Muscle of leg (tissue), 11 donors: ENCODE results near the gene UNC5B. TPM values are rescaled to one million over a fixed set of nuclear protein-coding genes. Genes with fewer than 3 reads are reported as not detected.
A peak's percentile ranks its signal among the peaks of the same experiment; 100 is the strongest.
"Not testable (repeated sequence)": the region's sequence is repeated elsewhere in the genome, so short reads cannot be mapped to it uniquely, and the experiment has no call there.

Experiments used
- DNase-seq: peaks from one replicate; pipeline ENCODE4 v3.0.0; 2013
- H3K27ac ChIP-seq: one replicate; pipeline ENCODE4 v1.5.1; 2013; ENCODE audit warnings: mild to moderate bottlenecking, low read length, control low read depth
- H3K27me3 ChIP-seq: one replicate; pipeline ENCODE4 v1.6.1; 2013; ENCODE audit warnings: low read length; ENCODE audit not compliant: control insufficient read depth, insufficient read depth
- H3K36me3 ChIP-seq: one replicate; pipeline ENCODE4 v1.6.1; 2013; ENCODE audit warnings: low read length; ENCODE audit not compliant: control insufficient read depth, insufficient read depth
- H3K4me1 ChIP-seq: one replicate; pipeline ENCODE4 v1.6.1; 2013; ENCODE audit warnings: low read length; ENCODE audit not compliant: control insufficient read depth, insufficient read depth
- H3K4me3 ChIP-seq: one replicate; pipeline ENCODE4 v1.5.1; 2013; ENCODE audit warnings: low read length, control low read depth
- H3K9me3 ChIP-seq: replicated peaks from 2 replicates; pipeline ENCODE4 v1.6.1; 2013; ENCODE audit warnings: low read depth, low read length; ENCODE audit not compliant: control insufficient read depth
- WGBS: methylation state at CpG from one replicate; pipeline ENCODE4 v1.1.5; 2013; ENCODE audit warnings: missing lambda C conversion rate; ENCODE audit not compliant: insufficient coverage; 5-methylcytosine and 5-hydroxymethylcytosine counted together
- polyA plus RNA-seq, 8 donors: library from polyadenylated mRNA; unstranded; fragments of 120-200 nt; gene quantifications; one replicate each; pipeline versions ENCODE4 v1.2.1 to v1.2.3, GENCODE V29; 2013; ENCODE audit warnings: inconsistent platforms in 1 of 8, low replicate concordance in 1 of 8; ENCODE audit not compliant: insufficient read length in 8 of 8, insufficient read depth in 1 of 8
- total RNA-seq: library from RNA; stranded (reverse); fragments of 120-200 nt; gene quantifications from one replicate; pipeline ENCODE4 v1.2.4, GENCODE V29; 2013

Gene UNC5B
- total and polyA plus RNA-seq, 9 donors: 6.4 to 13.3 (median 11.9) TPM

DNA sequence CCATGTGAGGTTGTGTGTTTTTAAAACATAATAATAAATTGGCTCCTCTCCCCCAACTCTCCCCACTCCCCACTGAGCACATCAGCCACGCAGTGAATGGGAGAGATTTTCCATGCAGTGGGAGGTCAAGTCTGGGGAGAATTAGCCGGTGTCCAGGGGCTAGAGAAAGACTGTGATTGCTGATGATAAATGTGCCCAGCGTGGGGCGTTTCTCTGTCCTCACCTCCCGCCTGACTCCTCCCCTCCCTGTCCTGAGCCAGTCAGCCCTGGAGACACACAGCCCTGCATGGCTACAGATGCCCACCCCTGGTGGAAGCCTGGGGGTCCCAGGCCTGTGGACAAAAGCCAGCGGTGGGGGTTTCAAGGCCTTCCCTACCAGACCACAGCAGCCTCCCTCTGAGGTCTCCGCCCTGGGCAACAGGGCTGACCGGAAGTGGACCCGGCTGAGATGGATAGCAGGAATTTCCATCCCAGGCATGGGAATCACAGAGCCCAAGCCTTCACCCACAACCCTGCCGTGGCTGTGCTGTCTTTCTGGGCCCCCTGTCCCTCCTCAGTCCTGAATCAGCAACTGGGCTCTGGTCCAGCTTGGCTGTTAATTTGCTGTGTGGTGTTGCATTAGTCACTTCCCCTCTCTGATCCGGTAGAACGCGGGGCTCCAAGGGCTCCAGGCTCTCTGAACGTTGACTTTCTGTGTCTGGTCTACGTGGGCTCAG lies 59.8 kb downstream of the UNC5B start:
- H3K4me3 ChIP-seq: no peak overlapping the region
- H3K36me3 ChIP-seq: no peaks in the 10 kb centered on the region
- peaks cover 48% of the 10 kb centered on the region for H3K4me1 ChIP-seq
- 39% methylated on average over 7 of the region's 15 CpGs for WGBS
- peak overlapping the region; percentile 20 for H3K27ac ChIP-seq
- no peaks in the 10 kb centered on the region for H3K27me3 ChIP-seq
- H3K9me3 ChIP-seq: no peaks in the 10 kb centered on the region
- DNase-seq: no peak

DNA sequence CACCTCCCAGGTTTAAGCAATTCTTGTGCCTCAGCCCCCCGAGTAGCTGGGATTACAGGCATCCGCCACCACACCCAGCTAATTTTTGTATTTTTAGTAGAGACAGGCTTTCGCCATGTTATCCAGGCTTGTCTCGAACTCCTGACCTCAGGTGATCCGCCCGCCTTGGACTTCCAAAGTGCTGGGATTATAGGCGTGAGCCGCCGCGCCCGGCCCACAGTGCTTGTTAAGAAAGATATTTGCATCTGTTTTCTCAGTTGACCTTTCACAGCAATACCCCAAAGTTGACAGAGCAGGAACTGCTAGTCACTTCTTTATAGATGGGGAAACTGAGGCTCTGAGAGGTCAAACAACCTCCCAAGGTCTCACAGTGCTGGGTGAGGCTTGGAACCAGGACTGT lies 60.6 kb downstream of the UNC5B start:
- H3K4me1 ChIP-seq: peaks cover 40% of the 10 kb centered on the region
- H3K27ac ChIP-seq, H3K4me3 ChIP-seq, H3K36me3 ChIP-seq, H3K9me3 ChIP-seq, H3K27me3 ChIP-seq, DNase-seq: not testable (repeated sequence)
- WGBS: 95% methylated on average over 4 of the region's 11 CpGs

GRCh38 chr10:71273506-71273905 lies 61.1 kb downstream of the UNC5B start:
- Histone ChIP-seq H3K27ac (no peak overlapping the region), H3K4me1 (peaks cover 38% of the 10 kb centered on the region), H3K36me3 (no peaks in the 10 kb centered on the region), H3K9me3 (no peaks in the 10 kb centered on the region), H3K4me3 (no peak overlapping the region), H3K27me3 (no peaks in the 10 kb centered on the region)
- DNase-seq: no peak
- 94% methylated on average over 3 of the region's 5 CpGs for WGBS

GRCh38 chr10:71274901-71275796 lies 62.8 kb downstream of the UNC5B start:
- 70% methylated on average over 8 of the region's 11 CpGs for WGBS
- Histone ChIP-seq H3K27me3 (no peaks in the 10 kb centered on the region), H3K9me3 (no peaks in the 10 kb centered on the region), H3K36me3 (no peaks in the 10 kb centered on the region), H3K4me1 (peaks cover 37% of the 10 kb centered on the region), H3K27ac (no peak overlapping the region), H3K4me3 (no peak overlapping the region)
- DNase-seq: no peak

- Histone ChIP-seq H3K36me3 (peaks cover 2% of the 10 kb centered on the region), H3K27ac (no peak overlapping the region), H3K9me3 (no peaks in the 10 kb centered on the region), H3K4me3 (no peak overlapping the region), H3K4me1 (peaks cover 31% of the 10 kb centered on the region), H3K27me3 (peaks cover 2% of the 10 kb centered on the region)
- no peak for DNase-seq
- 81% methylated on average over 6 of the region's 9 CpGs for WGBS
Observed at GRCh38 chr10:71276873-71277272, 64.5 kb downstream of the UNC5B start.

GRCh38 chr10:71277914-71278665 lies 65.7 kb downstream of the UNC5B start:
- Histone ChIP-seq H3K36me3 (peaks cover 2% of the 10 kb centered on the region), H3K9me3 (no peaks in the 10 kb centered on the region), H3K4me1 (peaks cover 24% of the 10 kb centered on the region), H3K27me3 (peaks cover 2% of the 10 kb centered on the region), H3K4me3 (no peak overlapping the region), H3K27ac (no peak overlapping the region)
- DNase-seq: no peak
- 78% methylated on average over 7 of the region's 11 CpGs for WGBS

GRCh38 chr10:71278691-71279588 lies 66.6 kb downstream of the UNC5B start:
- peak overlapping the region; percentile 13 for H3K27ac ChIP-seq
- 47% methylated on average over 16 of the region's 19 CpGs for WGBS
- H3K4me1 ChIP-seq: peaks cover 24% of the 10 kb centered on the region
- H3K9me3 ChIP-seq: no peaks in the 10 kb centered on the region
- DNase-seq: peak; percentile 59
- no peak overlapping the region for H3K4me3 ChIP-seq
- peaks cover 2% of the 10 kb centered on the region for H3K36me3 ChIP-seq
- peaks cover 2% of the 10 kb centered on the region for H3K27me3 ChIP-seq

- H3K9me3 ChIP-seq: no peaks in the 10 kb centered on the region
- no peak overlapping the region for H3K4me3 ChIP-seq
- peak overlapping the region; percentile 13 for H3K27ac ChIP-seq
- DNase-seq: no peak
- peaks cover 21% of the 10 kb centered on the region for H3K4me1 ChIP-seq
- H3K36me3 ChIP-seq: peaks cover 2% of the 10 kb centered on the region
- peaks cover 2% of the 10 kb centered on the region for H3K27me3 ChIP-seq
- WGBS: 85% methylated on average over 22 of the region's 22 CpGs
Observed at GRCh38 chr10:71279590-71280170, 67.3 kb downstream of the UNC5B start.

DNA sequence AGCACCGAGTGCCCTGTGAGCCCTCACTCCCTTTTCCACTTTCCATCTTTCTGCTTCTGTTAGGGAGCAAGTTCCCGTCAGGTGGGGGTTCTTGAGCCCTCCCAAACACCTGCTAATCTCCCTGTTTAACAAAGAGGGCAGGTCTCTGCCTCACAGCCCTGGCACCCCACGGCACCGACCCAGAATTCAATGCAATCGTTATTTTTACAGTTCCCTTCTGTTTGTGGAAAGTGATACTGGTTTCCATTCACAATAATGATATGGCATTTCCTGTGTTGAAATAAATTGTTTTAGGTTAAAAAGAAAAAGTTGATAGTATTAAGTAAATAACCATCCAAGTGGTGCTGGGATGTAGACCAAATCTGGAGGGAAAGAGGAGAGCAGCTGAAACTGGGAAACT lies 67.8 kb downstream of the UNC5B start:
- Histone ChIP-seq H3K4me3 (no peak overlapping the region), H3K9me3 (no peaks in the 10 kb centered on the region), H3K4me1 (peaks cover 20% of the 10 kb centered on the region), H3K27ac (no peak overlapping the region), H3K27me3 (peaks cover 2% of the 10 kb centered on the region), H3K36me3 (peaks cover 2% of the 10 kb centered on the region)
- WGBS: 86% methylated on average over 2 of the region's 5 CpGs
- DNase-seq: no peak
